Activated CD8-positive, alpha-beta T cell treated with anti-CD3 and anti-CD28 coated beads for 36 hours (primary cell): Measurements from ENCODE around the gene GPRIN3. TPM values are rescaled to one million over a fixed set of nuclear protein-coding genes. Genes with fewer than 3 reads are reported as not detected.

Experiments
- ATAC-seq: fragments of 200-7000 bp; cut with Tn5 transposase; one replicate; pipeline ENCODE4 v1.10.0; 2021; ENCODE audit warnings: mild to moderate bottlenecking, moderate library complexity
- CTCF ChIA-PET: fragments of 350-600 bp; sonication (Branson Sonifier 250); formaldehyde crosslinking; loops from one replicate; lab custom pipeline; 2021; ENCODE audit warnings: antibody characterized with exemption; lab: Charles Lee
- POLR2A ChIA-PET: fragments of 350-600 bp; sonication (Branson Sonifier 250); formaldehyde crosslinking; loops from one replicate; lab custom pipeline; 2021; ENCODE audit warnings: antibody characterized with exemption; lab: Charles Lee
- DNase-seq: peaks from one replicate; pipeline ENCODE4 v3.0.0-alpha.2; 2020
- H3K27ac Mint-ChIP-seq: one replicate; pipeline ENCODE4 v1.8.0; 2021; ENCODE audit warnings: mild to moderate bottlenecking, mixed read lengths
- H3K27me3 Mint-ChIP-seq: one replicate; pipeline ENCODE4 v1.8.0; 2021; ENCODE audit warnings: mixed read lengths
- H3K36me3 Mint-ChIP-seq: one replicate; pipeline ENCODE4 v1.8.0; 2021; ENCODE audit warnings: low read depth, mixed read lengths
- H3K4me1 Mint-ChIP-seq: one replicate; pipeline ENCODE4 v1.8.0; 2021; ENCODE audit warnings: low read depth, mixed read lengths
- H3K4me3 Mint-ChIP-seq: one replicate; pipeline ENCODE4 v1.8.0; 2021; ENCODE audit warnings: mild to moderate bottlenecking, moderate library complexity, mixed read lengths
- H3K9me3 Mint-ChIP-seq: one replicate; pipeline ENCODE4 v1.8.0; 2021; ENCODE audit warnings: mixed read lengths
- intact Hi-C: fragments of 100-400 bp; cut with micrococcal nuclease; formaldehyde crosslinking; loops from one replicate; pipeline ENCODE4 v1.10.0; 2022
- total RNA-seq, 2 experiments: library from RNA; stranded (reverse); gene quantifications; one replicate each; pipeline ENCODE4 v1.2.3, GENCODE V29; 2021
- TF ChIP-seq, protein P1 (sequence below): fragments of 200-600 bp; IDR thresholded peaks from one replicate; pipeline ENCODE4 v1.8.0; 2022; ENCODE audit warnings: antibody characterized with exemption, mild to moderate bottlenecking

The GPRIN3 gene
- total RNA-seq, 2 experiments from 2014 or later = 10.6 to 11.8 TPM

GRCh38 chr4:89242864-89243732, 64.5 kb downstream of the GPRIN3 start:
- peaks cover 38% of the 10 kb centered on the region for H3K4me1 Mint-ChIP-seq
- CTCF ChIA-PET = interaction anchor here (1.3 to 2.6 kb wide), 2 partner anchors 12 to 190 kb away, joined by 3 to 12 read pairs; no protein-coding TSS in a partner anchor
- peak overlapping the region; percentile 1 for H3K4me3 Mint-ChIP-seq
- no peaks in the 10 kb centered on the region for H3K9me3 Mint-ChIP-seq
- ATAC-seq = peak; percentile 88
- no peaks in the 10 kb centered on the region for H3K27me3 Mint-ChIP-seq
- H3K27ac Mint-ChIP-seq = peak overlapping the region; percentile 76
- DNase-seq = no peak
- intact Hi-C loops = loop anchor here (5.0 kb wide), 1 partner anchor 49 kb away; no protein-coding TSS in a partner anchor
- TF ChIP-seq, protein P1, sequence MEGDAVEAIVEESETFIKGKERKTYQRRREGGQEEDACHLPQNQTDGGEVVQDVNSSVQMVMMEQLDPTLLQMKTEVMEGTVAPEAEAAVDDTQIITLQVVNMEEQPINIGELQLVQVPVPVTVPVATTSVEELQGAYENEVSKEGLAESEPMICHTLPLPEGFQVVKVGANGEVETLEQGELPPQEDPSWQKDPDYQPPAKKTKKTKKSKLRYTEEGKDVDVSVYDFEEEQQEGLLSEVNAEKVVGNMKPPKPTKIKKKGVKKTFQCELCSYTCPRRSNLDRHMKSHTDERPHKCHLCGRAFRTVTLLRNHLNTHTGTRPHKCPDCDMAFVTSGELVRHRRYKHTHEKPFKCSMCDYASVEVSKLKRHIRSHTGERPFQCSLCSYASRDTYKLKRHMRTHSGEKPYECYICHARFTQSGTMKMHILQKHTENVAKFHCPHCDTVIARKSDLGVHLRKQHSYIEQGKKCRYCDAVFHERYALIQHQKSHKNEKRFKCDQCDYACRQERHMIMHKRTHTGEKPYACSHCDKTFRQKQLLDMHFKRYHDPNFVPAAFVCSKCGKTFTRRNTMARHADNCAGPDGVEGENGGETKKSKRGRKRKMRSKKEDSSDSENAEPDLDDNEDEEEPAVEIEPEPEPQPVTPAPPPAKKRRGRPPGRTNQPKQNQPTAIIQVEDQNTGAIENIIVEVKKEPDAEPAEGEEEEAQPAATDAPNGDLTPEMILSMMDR = no peak
- POLR2A ChIA-PET = interaction anchor here (0.6 kb wide), 1 partner anchor 22 kb away, joined by 3 read pairs; no protein-coding TSS in a partner anchor
- peaks cover 9% of the 10 kb centered on the region for H3K36me3 Mint-ChIP-seq

DNA sequence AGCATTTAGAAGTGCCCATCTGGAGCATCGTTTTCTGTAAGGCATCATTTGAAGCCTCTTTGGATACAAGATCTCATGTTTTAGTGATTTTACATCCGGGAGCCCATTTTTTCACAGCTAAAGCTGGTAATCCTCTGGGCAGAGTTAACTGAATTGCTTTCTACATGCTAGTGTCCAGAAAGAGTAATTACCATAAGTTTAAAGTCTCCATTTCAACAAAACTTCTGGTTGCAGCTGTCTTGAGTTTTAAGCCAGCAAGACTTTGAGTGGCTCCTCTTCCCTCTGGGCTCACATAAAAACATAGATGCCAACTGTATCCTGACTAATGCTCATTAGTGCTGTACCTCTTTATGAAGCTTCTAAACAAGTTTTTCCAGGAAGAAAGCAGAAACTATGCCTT, 65.4 kb downstream of the GPRIN3 start:
- no peaks in the 10 kb centered on the region for H3K27me3 Mint-ChIP-seq
- TF ChIP-seq, protein P1 = no peak
- H3K4me1 Mint-ChIP-seq = peaks cover 38% of the 10 kb centered on the region
- H3K4me3 Mint-ChIP-seq = no peak overlapping the region
- POLR2A ChIA-PET = no interaction called here
- no peak for DNase-seq
- CTCF ChIA-PET = interaction anchor here (1.0 to 2.6 kb wide), 3 partner anchors 13 to 191 kb away, joined by 3 to 12 read pairs (median 4); no protein-coding TSS in a partner anchor
- H3K36me3 Mint-ChIP-seq = peaks cover 8% of the 10 kb centered on the region
- no peak for ATAC-seq
- H3K27ac Mint-ChIP-seq = no peak overlapping the region
- intact Hi-C loops = loop anchor here (5.0 kb wide), 1 partner anchor 50 kb away; no protein-coding TSS in a partner anchor
- H3K9me3 Mint-ChIP-seq = no peaks in the 10 kb centered on the region

DNA sequence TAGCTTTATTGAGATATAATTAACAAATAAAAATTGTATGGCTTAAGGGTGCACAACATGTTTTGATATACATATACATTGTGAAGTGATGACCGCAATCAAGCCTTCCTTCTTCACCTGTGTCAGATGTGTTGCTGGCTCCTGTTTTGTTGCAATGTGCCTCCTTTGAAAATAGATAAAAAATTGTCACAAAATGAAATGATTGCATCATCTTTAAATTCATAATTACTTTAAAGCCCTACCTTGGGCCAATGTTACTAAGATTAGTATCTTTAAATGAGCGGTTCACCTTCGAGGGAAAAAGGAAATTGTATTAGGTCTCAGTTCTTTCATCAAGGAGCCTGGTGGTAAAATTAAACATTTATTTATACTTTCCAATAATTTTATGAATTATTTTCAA, 77.3 kb downstream of the GPRIN3 start:
- peaks cover 6% of the 10 kb centered on the region for H3K9me3 Mint-ChIP-seq
- DNase-seq (no peak), ATAC-seq (no peak)
- no peak overlapping the region for H3K27ac Mint-ChIP-seq
- intact Hi-C loops = no loop called here
- TF ChIP-seq, protein P1 = no peak
- no peaks in the 10 kb centered on the region for H3K27me3 Mint-ChIP-seq
- no peak overlapping the region for H3K4me3 Mint-ChIP-seq
- no peaks in the 10 kb centered on the region for H3K36me3 Mint-ChIP-seq
- ChIA-PET CTCF (interaction anchor here (1.0 kb wide), 1 partner anchor 300 kb away, joined by 3 read pairs; no protein-coding TSS in a partner anchor), POLR2A (no interaction called here)
- peaks cover 7% of the 10 kb centered on the region for H3K4me1 Mint-ChIP-seq

DNA sequence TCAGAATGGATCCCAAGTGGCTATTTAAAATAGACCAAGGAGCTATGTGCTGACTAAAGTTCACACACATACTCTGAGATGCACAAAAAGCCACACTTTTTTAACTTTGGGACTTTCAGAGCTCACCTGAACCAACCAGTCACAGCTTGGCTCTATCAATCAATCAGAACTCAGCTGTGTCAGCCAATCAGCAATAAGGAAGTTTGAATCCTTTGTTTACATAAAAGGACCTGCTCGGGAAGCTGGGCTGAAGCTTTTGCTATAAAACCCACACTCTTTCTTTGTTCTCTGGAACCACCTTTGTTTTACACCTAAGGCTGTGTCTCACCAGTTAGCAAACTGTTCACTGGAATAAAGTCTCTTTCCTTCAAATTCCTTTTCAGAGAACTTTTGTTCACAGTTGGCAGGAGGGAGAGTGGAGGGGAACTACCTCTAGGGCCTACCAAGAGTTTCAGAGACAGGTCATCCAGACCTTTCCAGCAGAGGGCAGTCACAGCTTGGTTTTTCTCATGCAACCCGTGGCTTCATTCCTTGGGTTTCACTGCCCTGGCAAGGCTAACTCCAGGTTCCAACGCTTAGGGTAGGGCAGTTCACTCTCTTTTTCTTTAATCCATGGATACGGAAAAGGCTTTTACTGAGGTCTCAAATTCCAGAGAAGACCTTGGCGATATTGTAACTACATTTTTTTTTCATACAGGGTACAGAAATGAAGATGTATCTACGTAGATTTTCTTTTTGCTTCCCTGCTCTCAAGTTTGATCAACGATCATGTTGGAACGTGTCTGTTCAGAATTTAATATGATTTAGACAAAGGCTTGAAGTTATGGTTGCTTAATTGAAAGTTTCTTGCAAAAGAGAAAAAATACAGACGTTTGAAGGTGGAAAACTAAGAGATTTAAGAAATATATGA, 80.7 kb downstream of the GPRIN3 start:
- intact Hi-C loops = loop anchor here (1.0 to 5.0 kb wide), 3 partner anchors 80 to 675 kb away; partner anchors contain the start of gene GPRIN3
- Mint-ChIP-seq H3K36me3 (no peaks in the 10 kb centered on the region), H3K4me3 (peak overlapping the region; percentile 44), H3K27me3 (peaks cover 3% of the 10 kb centered on the region), H3K27ac (peak overlapping the region; percentile 39), H3K9me3 (no peaks in the 10 kb centered on the region), H3K4me1 (peaks cover 16% of the 10 kb centered on the region)
- ChIA-PET POLR2A (interaction anchor here (0.6 to 0.9 kb wide), 3 partner anchors 72 to 93 kb away, joined by 3 read pairs; no protein-coding TSS in a partner anchor), CTCF (interaction anchor here (0.7 to 6.0 kb wide), 49 partner anchors 8 to 642 kb away, joined by 3 to 79 read pairs (median 4); partner anchors contain the start of gene GPRIN3)
- TF ChIP-seq, protein P1 = peak; percentile 63
- ATAC-seq (peak; percentile 80), DNase-seq (peak; percentile 87)
